Tibial nerve (tissue), 4 donors: ENCODE results near the gene CTAGE8.
"Not testable (repeated sequence)": the region's sequence is repeated elsewhere in the genome, so short reads cannot be mapped to it uniquely, and the experiment has no call there.

Experiments
- EP300 ChIP-seq, 2 donors: sonication (generic); formaldehyde crosslinking; IDR thresholded peaks; one replicate each; pipeline ENCODE4 v1.6.1; 2017; ENCODE audit warnings: antibody characterized with exemption in 2 of 2, mild to moderate bottlenecking in 1 of 2
- POLR2A ChIP-seq, 2 donors: fragments of 450-650 bp; IDR thresholded peaks; one replicate each; pipeline ENCODE4 v1.6.1; 2017; ENCODE audit warnings: antibody characterized with exemption in 2 of 2, mild to moderate bottlenecking in 2 of 2, moderate library complexity in 2 of 2
- TF ChIP-seq, protein P1 (sequence below), 5 experiments: fragments of 200-600 bp in 3 of 5; fragments of 450-650 bp in 2 of 5; sonication (generic) in 3 of 5; IDR thresholded peaks; one replicate each; pipeline ENCODE4 v1.5.1; 2016 to 2019; ENCODE audit warnings: antibody characterized with exemption in 5 of 5, mild to moderate bottlenecking in 3 of 5, moderate library complexity in 2 of 5

- TF ChIP-seq, protein P1, sequence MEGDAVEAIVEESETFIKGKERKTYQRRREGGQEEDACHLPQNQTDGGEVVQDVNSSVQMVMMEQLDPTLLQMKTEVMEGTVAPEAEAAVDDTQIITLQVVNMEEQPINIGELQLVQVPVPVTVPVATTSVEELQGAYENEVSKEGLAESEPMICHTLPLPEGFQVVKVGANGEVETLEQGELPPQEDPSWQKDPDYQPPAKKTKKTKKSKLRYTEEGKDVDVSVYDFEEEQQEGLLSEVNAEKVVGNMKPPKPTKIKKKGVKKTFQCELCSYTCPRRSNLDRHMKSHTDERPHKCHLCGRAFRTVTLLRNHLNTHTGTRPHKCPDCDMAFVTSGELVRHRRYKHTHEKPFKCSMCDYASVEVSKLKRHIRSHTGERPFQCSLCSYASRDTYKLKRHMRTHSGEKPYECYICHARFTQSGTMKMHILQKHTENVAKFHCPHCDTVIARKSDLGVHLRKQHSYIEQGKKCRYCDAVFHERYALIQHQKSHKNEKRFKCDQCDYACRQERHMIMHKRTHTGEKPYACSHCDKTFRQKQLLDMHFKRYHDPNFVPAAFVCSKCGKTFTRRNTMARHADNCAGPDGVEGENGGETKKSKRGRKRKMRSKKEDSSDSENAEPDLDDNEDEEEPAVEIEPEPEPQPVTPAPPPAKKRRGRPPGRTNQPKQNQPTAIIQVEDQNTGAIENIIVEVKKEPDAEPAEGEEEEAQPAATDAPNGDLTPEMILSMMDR (IDR thresholded peaks at IDR 0.05), result not testable (repeated sequence)
- TF ChIP-seq EP300, POLR2A (IDR thresholded peaks at IDR 0.05): not testable (repeated sequence)
These were observed 24.9 kb upstream of the CTAGE8 start for GRCh38 chr7:144293794-144294499.
